ENCODE data around the gene AFG3L2.
"Not testable (repeated sequence)": the region's sequence is repeated elsewhere in the genome, so short reads cannot be mapped to it uniquely, and the experiment has no call there.

The AFG3L2 gene

GRCh38 chr18:12376754-12377555 is at the start of gene AFG3L2:
TSS of gene AFG3L2 (minus strand) at chr18:12377227. CDS start at chr18:12377082, 145 bp downstream.
- DNase-seq (ENCODE audit: low read depth in 3 of 3): peak; percentile 100

GRCh38 chr18:12424252-12424651 is 47.2 kb upstream of the AFG3L2 start:
- DNase-seq (ENCODE audit: low read depth in 3 of 3): no peak

GRCh38 chr18:12423820-12424219 is 46.8 kb upstream of the AFG3L2 start:
- no peak for DNase-seq (ENCODE audit: low read depth in 3 of 3)

- DNase-seq (ENCODE audit: low read depth in 3 of 3): no peak
Measured at GRCh38 chr18:12423393-12423792, 46.4 kb upstream of the AFG3L2 start.

- DNase-seq (ENCODE audit: low read depth in 3 of 3): no peak
Measured at GRCh38 chr18:12422936-12423335, 45.9 kb upstream of the AFG3L2 start.

GRCh38 chr18:12421732-12422131 is 44.7 kb upstream of the AFG3L2 start:
- no peak for DNase-seq (ENCODE audit: low read depth in 3 of 3)

GRCh38 chr18:12420821-12421421 is 43.9 kb upstream of the AFG3L2 start:
- DNase-seq (ENCODE audit: low read depth in 3 of 3): no peak

- no peak for DNase-seq (ENCODE audit: low read depth in 3 of 3)
Measured at GRCh38 chr18:12417687-12418086, 40.7 kb upstream of the AFG3L2 start.

- no peak for DNase-seq (ENCODE audit: low read depth in 3 of 3)
Measured at GRCh38 chr18:12416098-12416729, 39.2 kb upstream of the AFG3L2 start.

GRCh38 chr18:12411456-12411855 is 34.4 kb upstream of the AFG3L2 start:
- no peak for DNase-seq (ENCODE audit: low read depth in 3 of 3)

- not testable (repeated sequence) for DNase-seq (ENCODE audit: low read depth in 3 of 3)
Measured at GRCh38 chr18:12410747-12411146, 33.7 kb upstream of the AFG3L2 start.

- no peak for DNase-seq (ENCODE audit: low read depth in 3 of 3)
Measured at GRCh38 chr18:12410081-12410481, 33.1 kb upstream of the AFG3L2 start.

- DNase-seq (ENCODE audit: low read depth in 3 of 3): no peak
Measured at GRCh38 chr18:12409469-12409868, 32.4 kb upstream of the AFG3L2 start.

GRCh38 chr18:12408247-12408869 is 31.3 kb upstream of the AFG3L2 start:
- no peak for DNase-seq (ENCODE audit: low read depth in 3 of 3)

- no peak for DNase-seq (ENCODE audit: low read depth in 3 of 3)
Measured at GRCh38 chr18:12406371-12407111, 29.5 kb upstream of the AFG3L2 start.

- no peak for DNase-seq (ENCODE audit: low read depth in 3 of 3)
Measured at GRCh38 chr18:12405066-12405465, 28.0 kb upstream of the AFG3L2 start.

GRCh38 chr18:12403601-12404506 is 26.8 kb upstream of the AFG3L2 start:
- DNase-seq (ENCODE audit: low read depth in 3 of 3): no peak

GRCh38 chr18:12401881-12402280 is 24.9 kb upstream of the AFG3L2 start:
- no peak for DNase-seq (ENCODE audit: low read depth in 3 of 3)

GRCh38 chr18:12399231-12399630 is 22.2 kb upstream of the AFG3L2 start:
- DNase-seq (ENCODE audit: low read depth in 3 of 3): no peak

- DNase-seq (ENCODE audit: low read depth in 3 of 3): no peak
Measured at GRCh38 chr18:12398625-12399024, 21.6 kb upstream of the AFG3L2 start.

- DNase-seq (ENCODE audit: low read depth in 3 of 3): no peak
Measured at GRCh38 chr18:12397793-12398192, 20.8 kb upstream of the AFG3L2 start.

Data from stimulated activated CD4-positive, alpha-beta T cell treated with anti-CD3 and anti-CD28 coated beads, TNF-alpha, amount 100 ng/mL, for 48 hours (primary cell).